ACC112 (cell line): ENCODE results near the gene YPEL1.

ENCODE experiments used
- H2AFZ ChIP-seq: fragments of 200-600 bp; sonication (generic); one replicate; pipeline ENCODE4 v1.6.0; 2017; ENCODE audit warnings: antibody characterized with exemption, low read length; ENCODE audit not compliant: unreplicated experiment
- H3K27ac ChIP-seq: fragments of 200-600 bp; sonication (generic); 2 replicates; pipeline ENCODE4 v1.5.1; 2014; ENCODE audit warnings: low read depth, mild to moderate bottlenecking, antibody characterized with exemption, low read length, moderate library complexity
- H3K27me3 ChIP-seq: fragments of 200-600 bp; sonication (generic); 2 replicates; pipeline ENCODE4 v1.6.1; 2014; ENCODE audit warnings: mild to moderate bottlenecking, antibody characterized with exemption, low read length, moderate library complexity, mixed read lengths; ENCODE audit not compliant: insufficient read depth
- H3K36me3 ChIP-seq: fragments of 200-600 bp; sonication (generic); 2 replicates; pipeline ENCODE4 v1.6.1; 2016; ENCODE audit warnings: mild to moderate bottlenecking, antibody characterized with exemption, low read length, moderate library complexity, mixed read lengths; ENCODE audit not compliant: insufficient read depth
- H3K4me1 ChIP-seq: fragments of 200-600 bp; sonication (generic); one replicate; pipeline ENCODE4 v1.6.1; 2016; ENCODE audit warnings: low read length, mixed read lengths; ENCODE audit not compliant: insufficient read depth, unreplicated experiment, control insufficient read depth
- H3K4me3 ChIP-seq: fragments of 200-600 bp; sonication (generic); 2 replicates; pipeline ENCODE4 v1.5.1; 2014; ENCODE audit warnings: mild to moderate bottlenecking, low read depth, low read length
- H3K79me2 ChIP-seq: fragments of 200-600 bp; sonication (generic); one replicate; pipeline ENCODE4 v1.6.0; 2016; ENCODE audit warnings: low read length; ENCODE audit not compliant: control insufficient read depth, unreplicated experiment, insufficient read depth

The YPEL1 gene

GRCh38 chr22:21691816-21692215 lies 43.8 kb downstream of the YPEL1 start:
- no peaks in the 10 kb centered on the region for H3K36me3 ChIP-seq
- H3K27me3 ChIP-seq, result no peaks in the 10 kb centered on the region
- no peaks in the 10 kb centered on the region for H3K4me1 ChIP-seq
- H2AFZ ChIP-seq, result no peak overlapping the region
- no peak overlapping the region for H3K4me3 ChIP-seq
- H3K79me2 ChIP-seq, result no peaks in the 10 kb centered on the region
- no peak overlapping the region for H3K27ac ChIP-seq

- Histone ChIP-seq H2AFZ (no peak overlapping the region), H3K27me3 (no peaks in the 10 kb centered on the region), H3K4me3 (no peak overlapping the region), H3K4me1 (no peaks in the 10 kb centered on the region), H3K27ac (no peak overlapping the region), H3K79me2 (no peaks in the 10 kb centered on the region), H3K36me3 (no peaks in the 10 kb centered on the region)
Observed at GRCh38 chr22:21690401-21690801, 45.2 kb downstream of the YPEL1 start.

- Histone ChIP-seq H3K4me3 (no peak overlapping the region), H3K27ac (no peak overlapping the region), H3K4me1 (no peaks in the 10 kb centered on the region), H3K79me2 (no peaks in the 10 kb centered on the region), H2AFZ (no peak overlapping the region), H3K36me3 (no peaks in the 10 kb centered on the region), H3K27me3 (no peaks in the 10 kb centered on the region)
Observed at GRCh38 chr22:21688706-21689381, 46.8 kb downstream of the YPEL1 start.

- Histone ChIP-seq H3K27ac (no peak overlapping the region), H3K79me2 (no peaks in the 10 kb centered on the region), H3K4me1 (no peaks in the 10 kb centered on the region), H3K27me3 (no peaks in the 10 kb centered on the region), H3K4me3 (no peak overlapping the region), H3K36me3 (no peaks in the 10 kb centered on the region), H2AFZ (no peak overlapping the region)
Observed at GRCh38 chr22:21688341-21688705, 47.3 kb downstream of the YPEL1 start.

GRCh38 chr22:21687685-21688259 lies 47.8 kb downstream of the YPEL1 start:
- Histone ChIP-seq H2AFZ (no peak overlapping the region), H3K4me3 (no peak overlapping the region), H3K4me1 (no peaks in the 10 kb centered on the region), H3K79me2 (no peaks in the 10 kb centered on the region), H3K27ac (no peak overlapping the region), H3K36me3 (no peaks in the 10 kb centered on the region), H3K27me3 (no peaks in the 10 kb centered on the region)

- H2AFZ ChIP-seq, result no peak overlapping the region
- no peaks in the 10 kb centered on the region for H3K4me1 ChIP-seq
- H3K27me3 ChIP-seq, result no peaks in the 10 kb centered on the region
- no peaks in the 10 kb centered on the region for H3K79me2 ChIP-seq
- no peak overlapping the region for H3K27ac ChIP-seq
- no peaks in the 10 kb centered on the region for H3K36me3 ChIP-seq
- no peak overlapping the region for H3K4me3 ChIP-seq
Observed at GRCh38 chr22:21686634-21687393, 48.8 kb downstream of the YPEL1 start.

GRCh38 chr22:21686193-21686608 lies 49.4 kb downstream of the YPEL1 start:
- Histone ChIP-seq H3K4me3 (no peak overlapping the region), H3K4me1 (no peaks in the 10 kb centered on the region), H3K27ac (no peak overlapping the region), H3K79me2 (no peaks in the 10 kb centered on the region), H3K27me3 (no peaks in the 10 kb centered on the region), H3K36me3 (no peaks in the 10 kb centered on the region), H2AFZ (no peak overlapping the region)

GRCh38 chr22:21685164-21685513 lies 50.5 kb downstream of the YPEL1 start:
- H3K79me2 ChIP-seq, result no peaks in the 10 kb centered on the region
- H3K4me3 ChIP-seq, result no peak overlapping the region
- H2AFZ ChIP-seq, result no peak overlapping the region
- H3K27me3 ChIP-seq, result no peaks in the 10 kb centered on the region
- H3K36me3 ChIP-seq, result no peaks in the 10 kb centered on the region
- H3K27ac ChIP-seq, result no peak overlapping the region
- no peaks in the 10 kb centered on the region for H3K4me1 ChIP-seq

- Histone ChIP-seq H3K27me3 (no peaks in the 10 kb centered on the region), H3K36me3 (no peaks in the 10 kb centered on the region), H3K27ac (no peak overlapping the region), H2AFZ (no peak overlapping the region), H3K79me2 (no peaks in the 10 kb centered on the region), H3K4me3 (no peak overlapping the region), H3K4me1 (no peaks in the 10 kb centered on the region)
Observed at GRCh38 chr22:21684492-21685163, 51.0 kb downstream of the YPEL1 start.

GRCh38 chr22:21683401-21683811 lies 52.2 kb downstream of the YPEL1 start:
- H3K27me3 ChIP-seq, result no peaks in the 10 kb centered on the region
- H2AFZ ChIP-seq, result no peak overlapping the region
- H3K4me3 ChIP-seq, result no peak overlapping the region
- no peaks in the 10 kb centered on the region for H3K4me1 ChIP-seq
- no peak overlapping the region for H3K27ac ChIP-seq
- H3K36me3 ChIP-seq, result no peaks in the 10 kb centered on the region
- no peaks in the 10 kb centered on the region for H3K79me2 ChIP-seq
